Memory B cell (primary cell): Measurements from ENCODE around the gene DENND5A.

Experiments used
- ATAC-seq: fragments of 150-1000 bp; cut with Tn5 transposase; 2 replicates; pipeline ENCODE4 v1.10.0; 2021; ENCODE audit warnings: low read depth, mild to moderate bottlenecking, moderate library complexity
- DNase-seq, 2 donors: peaks; one replicate each; pipeline ENCODE4 v3.0.0; 2022; ENCODE audit warnings: low spot score in 2 of 2
- H3K27ac Mint-ChIP-seq: one replicate; pipeline ENCODE4 v1.8.0; 2022; ENCODE audit warnings: mild to moderate bottlenecking, moderate library complexity, mixed read lengths
- H3K27me3 Mint-ChIP-seq: one replicate; pipeline ENCODE4 v1.8.0; 2022; ENCODE audit warnings: mixed read lengths
- H3K36me3 Mint-ChIP-seq: one replicate; pipeline ENCODE4 v1.8.0; 2022; ENCODE audit warnings: mild to moderate bottlenecking, mixed read lengths
- H3K4me1 Mint-ChIP-seq: one replicate; pipeline ENCODE4 v1.8.0; 2022; ENCODE audit warnings: mixed read lengths
- H3K4me3 Mint-ChIP-seq: one replicate; pipeline ENCODE4 v1.8.0; 2022; ENCODE audit warnings: mild to moderate bottlenecking, moderate library complexity, mixed read lengths
- H3K9me3 Mint-ChIP-seq: one replicate; pipeline ENCODE4 v1.8.0; 2022; ENCODE audit warnings: mixed read lengths

Gene DENND5A

DNA sequence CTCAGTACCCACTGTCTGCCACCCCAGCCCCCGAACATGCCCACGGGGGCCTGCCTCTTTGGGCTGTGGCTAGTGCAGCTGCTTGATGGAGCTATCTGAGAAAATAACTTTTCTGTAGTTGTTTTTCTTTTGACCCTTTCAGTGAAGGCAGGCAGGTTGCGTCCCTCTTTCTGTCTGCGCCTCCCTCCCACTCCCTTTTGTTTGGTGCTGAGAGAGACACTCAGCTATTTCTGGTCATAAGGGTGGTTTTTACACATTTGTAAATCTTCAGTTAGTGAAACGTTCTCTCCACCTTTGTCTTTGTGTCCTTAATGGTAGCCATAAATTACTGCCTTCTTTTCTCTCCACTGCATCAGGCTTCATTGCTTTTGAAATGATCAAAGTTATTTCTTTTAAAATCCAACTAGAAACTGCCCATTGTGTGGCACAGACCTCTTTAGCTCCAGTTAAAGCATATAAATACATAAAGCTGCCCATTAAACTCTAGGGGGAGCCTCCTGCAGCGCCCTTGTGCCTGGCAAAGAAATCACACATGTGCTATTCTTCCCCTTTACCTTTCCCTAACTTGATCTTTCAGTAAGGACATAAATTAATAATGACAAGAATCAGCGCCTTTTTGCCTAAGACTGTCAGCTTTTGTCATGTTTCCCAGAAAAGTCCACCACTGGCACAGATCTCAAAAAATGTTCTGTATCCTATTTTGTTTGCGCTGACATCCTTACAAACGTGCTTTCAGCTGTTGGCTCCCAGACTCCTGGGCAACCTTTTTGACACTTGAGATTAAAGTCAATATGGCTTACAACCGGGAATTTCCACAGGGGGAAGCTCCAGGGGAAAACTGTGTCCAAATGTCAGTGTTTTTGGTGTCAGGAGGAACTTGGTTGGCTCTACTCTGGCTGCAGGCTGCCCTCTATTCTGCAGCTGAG is 172.0 kb downstream of the DENND5A start:
- Mint-ChIP-seq H3K36me3 (no peaks in the 10 kb centered on the region), H3K9me3 (no peaks in the 10 kb centered on the region), H3K4me1 (peaks cover 3% of the 10 kb centered on the region), H3K27me3 (peaks cover 32% of the 10 kb centered on the region), H3K4me3 (peak overlapping the region; percentile 9), H3K27ac (no peak overlapping the region)
- ATAC-seq (no peak), DNase-seq (no peak)

DNA sequence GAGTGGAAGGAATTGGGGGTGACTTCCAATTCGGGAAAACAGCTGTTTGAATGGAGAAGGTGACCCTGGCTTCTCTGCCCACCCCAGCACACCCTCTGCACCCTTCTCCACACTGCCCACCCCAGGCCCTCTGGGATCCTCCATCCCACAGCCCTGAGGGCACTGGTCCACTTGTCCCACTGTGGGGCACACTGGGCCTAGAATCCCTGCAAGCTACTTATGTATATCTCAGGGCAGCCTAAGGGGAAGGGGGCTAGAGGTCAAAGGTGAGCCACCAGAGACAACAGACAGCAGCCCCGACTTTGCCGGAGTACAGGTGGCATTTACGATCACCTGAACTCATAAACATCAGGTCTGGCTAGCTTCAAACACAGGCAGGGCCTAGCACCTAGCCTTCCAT is 173.1 kb downstream of the DENND5A start:
- peaks cover 3% of the 10 kb centered on the region for H3K4me1 Mint-ChIP-seq
- no peak overlapping the region for H3K27ac Mint-ChIP-seq
- no peak for ATAC-seq
- no peaks in the 10 kb centered on the region for H3K9me3 Mint-ChIP-seq
- no peaks in the 10 kb centered on the region for H3K36me3 Mint-ChIP-seq
- no peak for DNase-seq
- peaks cover 32% of the 10 kb centered on the region for H3K27me3 Mint-ChIP-seq
- peak overlapping the region; percentile 72 for H3K4me3 Mint-ChIP-seq

DNA sequence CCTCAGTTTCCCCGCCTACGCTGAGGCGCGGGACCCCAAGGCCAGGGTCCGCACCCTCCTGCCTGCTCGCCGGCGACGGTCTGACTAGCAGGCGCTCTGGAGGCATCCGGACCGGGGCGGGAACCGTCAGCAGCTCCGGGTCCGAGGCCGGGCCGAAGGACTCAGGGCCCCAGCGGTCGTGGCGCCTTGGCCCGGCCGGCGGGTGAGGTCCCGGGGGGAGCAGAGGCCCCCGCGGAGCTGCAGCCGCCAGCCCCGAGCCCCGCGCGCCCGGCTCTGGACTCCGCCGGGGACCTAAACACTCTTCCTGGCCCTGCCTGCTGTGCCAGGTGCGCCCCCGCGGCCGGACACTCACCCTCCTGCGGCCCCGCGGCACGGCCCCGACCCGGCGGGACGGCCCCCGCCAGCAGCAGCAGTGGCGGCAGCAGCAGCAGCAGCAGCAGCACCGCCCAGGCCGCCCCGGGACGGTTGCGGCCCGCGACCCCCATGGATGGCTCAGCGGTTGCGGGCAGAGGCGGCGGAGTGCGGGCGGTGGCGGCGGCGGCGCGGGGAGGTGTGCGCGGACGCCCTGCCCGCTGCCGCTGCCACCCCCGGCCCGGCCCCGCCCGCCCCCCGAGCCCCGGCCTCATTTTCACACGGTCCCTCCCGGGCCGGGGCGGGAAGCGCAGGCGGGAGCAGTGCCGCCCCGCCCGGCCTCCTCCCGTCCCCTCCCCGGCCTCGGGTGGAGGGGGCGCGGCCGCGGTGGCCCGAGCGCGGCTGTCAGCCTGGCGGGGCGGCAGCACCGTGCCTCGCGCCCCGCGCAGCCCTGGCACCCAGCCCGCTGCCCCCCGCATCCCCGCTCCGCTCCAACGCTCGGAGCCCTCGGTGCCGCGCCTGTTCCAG is 173.9 kb downstream of the DENND5A start, which contains the start of gene SCUBE2:
Gene SCUBE2, minus strand, starts transcription at position 556 of the 879 bp plus-strand sequence. Its CDS starts 71 bp downstream, at position 485.
- DNase-seq (no peak), ATAC-seq (peak; percentile 51)
- Mint-ChIP-seq H3K36me3 (no peaks in the 10 kb centered on the region), H3K4me1 (peaks cover 3% of the 10 kb centered on the region), H3K9me3 (no peaks in the 10 kb centered on the region), H3K4me3 (peak within 1 kb of the TSS; percentile 72), H3K27me3 (peaks cover 30% of the 10 kb centered on the region), H3K27ac (no peak within 1 kb of the TSS)

DNA sequence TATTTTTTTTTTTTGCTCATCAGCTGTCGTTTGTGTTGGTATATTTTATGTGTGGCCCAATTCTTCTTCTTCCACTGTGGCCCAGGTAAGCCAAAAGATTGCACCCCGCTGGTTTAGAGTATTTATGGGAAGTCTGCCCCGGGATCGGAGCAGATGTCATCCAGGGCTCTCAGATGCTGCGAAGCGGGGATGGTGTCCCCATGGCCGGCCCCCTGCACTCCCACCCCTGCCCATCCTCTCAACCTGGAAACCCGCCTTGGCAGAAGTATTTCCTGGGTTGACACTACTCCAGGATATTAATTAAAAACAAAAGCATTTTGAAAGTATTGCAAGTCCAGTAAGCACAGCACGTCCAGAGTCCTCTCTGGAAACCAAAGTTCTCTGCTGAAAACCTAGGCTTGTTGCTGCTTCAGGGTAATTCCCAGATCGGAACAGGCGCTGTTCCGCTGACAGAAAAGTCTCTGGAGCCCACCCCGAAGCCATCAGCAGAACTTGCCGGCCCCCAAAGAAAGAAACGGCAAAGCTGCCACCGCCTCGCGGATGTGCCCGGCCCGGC is 174.6 kb downstream of the DENND5A start:
- Mint-ChIP-seq H3K4me3 (peak overlapping the region; percentile 51), H3K27me3 (peaks cover 28% of the 10 kb centered on the region), H3K4me1 (peaks cover 3% of the 10 kb centered on the region), H3K36me3 (no peaks in the 10 kb centered on the region), H3K9me3 (no peaks in the 10 kb centered on the region), H3K27ac (no peak overlapping the region)
- ATAC-seq (no peak), DNase-seq (no peak)

DNA sequence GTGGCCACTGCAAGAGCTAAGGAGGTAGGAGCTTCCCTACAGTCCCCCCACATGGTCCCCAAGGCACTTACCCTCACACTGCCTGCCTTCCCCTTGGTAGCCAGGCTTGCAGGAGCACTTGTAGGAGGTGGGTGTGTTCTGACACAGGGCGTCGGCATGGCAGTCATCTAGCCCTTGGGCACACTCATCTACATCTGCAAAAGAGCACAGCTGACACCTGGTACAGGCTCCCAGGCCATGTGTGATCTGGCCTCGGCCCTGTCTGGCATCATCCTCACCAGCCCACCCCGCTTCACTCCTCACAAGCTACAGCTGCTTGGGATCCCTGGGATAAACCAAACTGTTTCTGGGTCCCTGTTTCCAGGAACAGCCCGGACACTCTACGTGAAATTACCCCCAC is 175.5 kb downstream of the DENND5A start:
- DNase-seq: no peak
- Mint-ChIP-seq H3K27ac (no peak overlapping the region), H3K36me3 (no peaks in the 10 kb centered on the region), H3K27me3 (peaks cover 25% of the 10 kb centered on the region), H3K4me1 (peaks cover 3% of the 10 kb centered on the region), H3K4me3 (no peak overlapping the region), H3K9me3 (no peaks in the 10 kb centered on the region)
- no peak for ATAC-seq

DNA sequence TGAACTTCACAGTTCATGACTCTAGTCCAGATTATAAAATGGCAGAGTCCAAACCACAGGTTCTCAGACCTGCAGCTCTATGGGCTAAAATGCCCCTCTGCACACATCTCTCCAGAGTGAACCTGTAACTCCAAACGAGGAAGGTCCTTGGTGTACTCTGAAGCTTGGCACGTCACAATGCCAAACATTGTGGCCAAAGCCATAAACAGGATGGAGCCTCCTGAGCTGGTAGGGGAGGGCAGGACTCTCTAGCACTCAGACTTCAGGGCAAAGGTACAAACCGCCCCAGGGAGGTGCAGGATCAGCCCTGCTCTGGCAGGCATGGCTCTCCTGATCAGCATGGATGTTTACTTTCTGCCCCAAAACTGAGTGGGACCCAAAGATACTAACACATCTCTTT is 176.1 kb downstream of the DENND5A start:
- DNase-seq (no peak), ATAC-seq (no peak)
- H3K27me3 Mint-ChIP-seq: peaks cover 23% of the 10 kb centered on the region
- no peak overlapping the region for H3K27ac Mint-ChIP-seq
- no peak overlapping the region for H3K4me3 Mint-ChIP-seq
- H3K4me1 Mint-ChIP-seq: peaks cover 3% of the 10 kb centered on the region
- no peaks in the 10 kb centered on the region for H3K36me3 Mint-ChIP-seq
- no peaks in the 10 kb centered on the region for H3K9me3 Mint-ChIP-seq
